ENCODE results near the gene PALM2AKAP2.

DNA sequence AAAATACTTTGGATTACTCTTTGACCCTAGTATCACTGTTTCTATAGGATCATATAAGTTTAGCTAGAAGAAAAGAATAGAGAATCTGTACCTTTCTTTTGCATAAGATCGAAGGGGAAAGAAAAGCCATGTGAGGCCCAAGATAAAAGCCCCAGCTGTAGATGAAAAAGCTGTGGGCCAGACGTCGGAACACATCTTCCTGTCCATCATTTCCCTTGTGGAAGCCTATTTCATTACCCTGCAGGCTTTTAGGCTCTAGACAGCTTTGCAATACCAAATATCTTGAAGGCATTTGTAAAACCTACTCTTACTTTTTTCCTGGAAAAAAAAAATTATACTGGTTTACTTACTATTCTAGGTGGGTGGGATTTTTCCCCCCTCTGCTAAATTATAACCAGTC, 10.0 kb downstream of the PALM2AKAP2 start:
- TF ChIP-seq, protein P1, sequence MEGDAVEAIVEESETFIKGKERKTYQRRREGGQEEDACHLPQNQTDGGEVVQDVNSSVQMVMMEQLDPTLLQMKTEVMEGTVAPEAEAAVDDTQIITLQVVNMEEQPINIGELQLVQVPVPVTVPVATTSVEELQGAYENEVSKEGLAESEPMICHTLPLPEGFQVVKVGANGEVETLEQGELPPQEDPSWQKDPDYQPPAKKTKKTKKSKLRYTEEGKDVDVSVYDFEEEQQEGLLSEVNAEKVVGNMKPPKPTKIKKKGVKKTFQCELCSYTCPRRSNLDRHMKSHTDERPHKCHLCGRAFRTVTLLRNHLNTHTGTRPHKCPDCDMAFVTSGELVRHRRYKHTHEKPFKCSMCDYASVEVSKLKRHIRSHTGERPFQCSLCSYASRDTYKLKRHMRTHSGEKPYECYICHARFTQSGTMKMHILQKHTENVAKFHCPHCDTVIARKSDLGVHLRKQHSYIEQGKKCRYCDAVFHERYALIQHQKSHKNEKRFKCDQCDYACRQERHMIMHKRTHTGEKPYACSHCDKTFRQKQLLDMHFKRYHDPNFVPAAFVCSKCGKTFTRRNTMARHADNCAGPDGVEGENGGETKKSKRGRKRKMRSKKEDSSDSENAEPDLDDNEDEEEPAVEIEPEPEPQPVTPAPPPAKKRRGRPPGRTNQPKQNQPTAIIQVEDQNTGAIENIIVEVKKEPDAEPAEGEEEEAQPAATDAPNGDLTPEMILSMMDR (IDR thresholded peaks at IDR 0.05) = no peak
- TF ChIP-seq POLR2A (IDR thresholded peaks at IDR 0.05) = no peak

All from lower leg skin (tissue), 3 donors.